Effector memory CD8-positive, alpha-beta T cell (primary cell): ENCODE data around the gene ARHGAP45.

Experiments used
- ATAC-seq: fragments of 150-1000 bp; cut with Tn5 transposase; replicated peaks from 2 replicates; pipeline ENCODE4 v1.10.0; 2021; ENCODE audit warnings: mild to moderate bottlenecking, moderate library complexity
- DNase-seq, 3 experiments: peaks; one replicate each; pipeline ENCODE4 v3.0.0; 2021
- H3K27ac Mint-ChIP-seq, 2 donors: one replicate each; pipeline ENCODE4 v1.8.0; 2022; ENCODE audit warnings: mild to moderate bottlenecking in 2 of 2, mixed read lengths in 2 of 2, moderate library complexity in 2 of 2
- H3K27me3 Mint-ChIP-seq, 2 donors: one replicate each; pipeline ENCODE4 v1.8.0; 2022; ENCODE audit warnings: mixed read lengths in 2 of 2
- H3K36me3 Mint-ChIP-seq: one replicate; pipeline ENCODE4 v1.8.0; 2022; ENCODE audit warnings: mild to moderate bottlenecking, moderate library complexity, mixed read lengths; ENCODE audit not compliant: insufficient read depth
- H3K4me1 Mint-ChIP-seq, 2 donors: one replicate each; pipeline ENCODE4 v1.8.0; 2022; ENCODE audit warnings: low read depth in 2 of 2, mixed read lengths in 2 of 2
- H3K4me3 Mint-ChIP-seq, 2 donors: one replicate each; pipeline ENCODE4 v1.8.0; 2022; ENCODE audit warnings: mild to moderate bottlenecking in 2 of 2, mixed read lengths in 2 of 2, moderate library complexity in 2 of 2
- H3K9me3 Mint-ChIP-seq, 2 donors: one replicate each; pipeline ENCODE4 v1.8.0; 2022; ENCODE audit warnings: mixed read lengths in 2 of 2

ARHGAP45 gene

GRCh38 chr19:1054102-1055027, 12.6 kb upstream of the ARHGAP45 start:
- H3K27me3 Mint-ChIP-seq = no peaks in the 10 kb centered on the region
- no peak overlapping the region for H3K4me3 Mint-ChIP-seq
- no peak for DNase-seq
- no peak overlapping the region for H3K27ac Mint-ChIP-seq
- ATAC-seq = no peak
- peaks cover 18 to 20% of the 10 kb centered on the region in 2 donors for H3K4me1 Mint-ChIP-seq
- no peaks in the 10 kb centered on the region for H3K9me3 Mint-ChIP-seq
- H3K36me3 Mint-ChIP-seq = peaks cover 15% of the 10 kb centered on the region

GRCh38 chr19:1055028-1055425, 11.9 kb upstream of the ARHGAP45 start:
- Mint-ChIP-seq H3K27ac (no peak overlapping the region), H3K4me3 (no peak overlapping the region), H3K4me1 (peaks cover 18 to 20% of the 10 kb centered on the region in 2 donors), H3K27me3 (no peaks in the 10 kb centered on the region), H3K9me3 (no peaks in the 10 kb centered on the region), H3K36me3 (peaks cover 19% of the 10 kb centered on the region)
- ATAC-seq = no peak
- no peak for DNase-seq

- Mint-ChIP-seq H3K27ac (no peak overlapping the region), H3K4me3 (no peak overlapping the region), H3K9me3 (no peaks in the 10 kb centered on the region), H3K4me1 (peaks cover 18 to 20% of the 10 kb centered on the region in 2 donors), H3K27me3 (no peaks in the 10 kb centered on the region), H3K36me3 (peaks cover 16% of the 10 kb centered on the region)
- DNase-seq = no peak
- ATAC-seq = no peak
Measured at GRCh38 chr19:1055886-1056620, 10.9 kb upstream of the ARHGAP45 start.

DNA sequence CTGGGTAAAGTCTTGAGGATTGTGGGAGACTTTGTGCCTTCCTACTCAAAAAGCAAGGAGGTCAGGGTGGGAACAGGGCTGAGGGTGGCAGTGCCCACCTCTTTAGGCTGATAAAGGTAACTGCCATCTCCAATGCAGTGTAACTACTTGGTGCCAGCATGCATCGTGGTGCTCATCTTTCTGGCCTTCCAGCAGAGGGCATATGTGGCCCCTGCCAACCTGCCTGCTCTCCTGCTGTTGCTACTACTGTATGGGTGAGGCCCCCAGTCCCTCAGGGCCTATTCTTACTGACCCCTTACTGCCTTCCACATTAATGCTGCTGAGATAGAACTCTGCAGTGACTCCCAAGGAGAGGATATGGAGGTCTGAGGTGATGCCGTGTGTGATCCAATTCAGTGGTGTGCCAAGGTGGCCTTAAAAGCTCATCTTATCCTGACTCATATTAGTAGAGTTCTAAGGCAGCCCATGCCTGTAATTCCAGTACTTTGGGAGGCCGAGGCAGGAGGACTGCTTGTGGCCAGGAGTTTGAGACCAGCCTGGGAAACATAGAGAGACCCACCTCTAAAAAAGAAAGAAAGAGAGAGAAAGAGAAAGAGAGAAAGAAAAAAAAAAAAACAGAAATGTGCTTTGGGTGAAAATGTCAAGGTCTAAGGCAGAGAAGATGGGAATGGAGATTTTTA, 9.7 kb upstream of the ARHGAP45 start:
- Mint-ChIP-seq H3K36me3 (peaks cover 17% of the 10 kb centered on the region), H3K9me3 (no peaks in the 10 kb centered on the region)

GRCh38 chr19:1058112-1058511, 8.9 kb upstream of the ARHGAP45 start:
- peaks cover 17 to 18% of the 10 kb centered on the region in 2 donors for H3K4me1 Mint-ChIP-seq
- H3K4me3 Mint-ChIP-seq = peak overlapping the region; percentile 42 to 53
- H3K36me3 Mint-ChIP-seq = peaks cover 17% of the 10 kb centered on the region
- H3K27ac Mint-ChIP-seq = peak overlapping the region; percentile 33 to 60
- H3K27me3 Mint-ChIP-seq = no peaks in the 10 kb centered on the region
- ATAC-seq (peak; percentile 45), DNase-seq (no peak)
- H3K9me3 Mint-ChIP-seq = no peaks in the 10 kb centered on the region

More for the DNA sequence above, 9.7 kb upstream of the ARHGAP45 start:
- H3K27me3 Mint-ChIP-seq = no peaks in the 10 kb centered on the region
- DNase-seq = no peak
- H3K4me1 Mint-ChIP-seq = peaks cover 17 to 18% of the 10 kb centered on the region in 2 donors
- peak; percentile 86 for ATAC-seq
- peak overlapping the region; percentile 30 for H3K4me3 Mint-ChIP-seq
- H3K27ac Mint-ChIP-seq = peak overlapping the region; percentile 33 to 60

GRCh38 chr19:1060689-1061088, 6.3 kb upstream of the ARHGAP45 start:
- Mint-ChIP-seq H3K27me3 (no peaks in the 10 kb centered on the region), H3K4me3 (no peak overlapping the region), H3K36me3 (peaks cover 17% of the 10 kb centered on the region), H3K4me1 (peaks cover 30 to 35% of the 10 kb centered on the region in 2 donors), H3K27ac (no peak overlapping the region), H3K9me3 (no peaks in the 10 kb centered on the region)
- DNase-seq (no peak), ATAC-seq (no peak)

DNA sequence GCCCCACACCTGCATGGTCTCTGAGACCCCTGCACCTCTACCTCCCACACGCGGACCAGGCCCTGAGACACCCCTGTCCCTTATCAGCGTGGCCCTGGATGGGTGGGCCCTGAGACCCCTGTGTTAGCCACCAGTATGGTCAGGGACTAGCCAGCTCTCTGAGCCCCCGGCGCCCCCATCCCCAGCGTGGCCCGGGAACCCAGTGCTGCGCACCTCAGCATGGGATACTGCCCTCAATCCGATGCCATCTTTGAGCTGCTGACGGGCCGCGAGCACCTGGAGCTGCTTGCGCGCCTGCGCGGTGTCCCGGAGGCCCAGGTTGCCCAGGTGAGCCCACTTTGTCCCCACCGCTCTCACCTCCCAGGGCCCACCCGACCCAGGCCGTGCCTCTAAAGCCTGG, 5.0 kb upstream of the ARHGAP45 start:
- ATAC-seq (no peak), DNase-seq (no peak)
- H3K27me3 Mint-ChIP-seq = no peaks in the 10 kb centered on the region
- H3K9me3 Mint-ChIP-seq = no peaks in the 10 kb centered on the region
- peaks cover 33 to 38% of the 10 kb centered on the region in 2 donors for H3K4me1 Mint-ChIP-seq
- peaks cover 24% of the 10 kb centered on the region for H3K36me3 Mint-ChIP-seq
- H3K4me3 Mint-ChIP-seq = no peak overlapping the region
- H3K27ac Mint-ChIP-seq = peak overlapping the region in 1 of 2 donors; percentile 83

- peaks cover 26% of the 10 kb centered on the region for H3K36me3 Mint-ChIP-seq
- DNase-seq (no peak), ATAC-seq (no peak)
- no peak overlapping the region for H3K27ac Mint-ChIP-seq
- H3K4me1 Mint-ChIP-seq = peaks cover 28 to 33% of the 10 kb centered on the region in 2 donors
- no peaks in the 10 kb centered on the region for H3K27me3 Mint-ChIP-seq
- no peak overlapping the region for H3K4me3 Mint-ChIP-seq
- no peaks in the 10 kb centered on the region for H3K9me3 Mint-ChIP-seq
Measured at GRCh38 chr19:1062387-1063029, 4.5 kb upstream of the ARHGAP45 start.

GRCh38 chr19:1063030-1063908, 3.7 kb upstream of the ARHGAP45 start:
- H3K4me1 Mint-ChIP-seq = peaks cover 22 to 25% of the 10 kb centered on the region in 2 donors
- H3K4me3 Mint-ChIP-seq = no peak overlapping the region
- H3K9me3 Mint-ChIP-seq = no peaks in the 10 kb centered on the region
- peak overlapping the region in 1 of 2 donors; percentile 46 for H3K27ac Mint-ChIP-seq
- ATAC-seq (no peak), DNase-seq (peak; percentile 58 to 67 (median 64))
- H3K36me3 Mint-ChIP-seq = peaks cover 34% of the 10 kb centered on the region
- no peaks in the 10 kb centered on the region for H3K27me3 Mint-ChIP-seq

DNA sequence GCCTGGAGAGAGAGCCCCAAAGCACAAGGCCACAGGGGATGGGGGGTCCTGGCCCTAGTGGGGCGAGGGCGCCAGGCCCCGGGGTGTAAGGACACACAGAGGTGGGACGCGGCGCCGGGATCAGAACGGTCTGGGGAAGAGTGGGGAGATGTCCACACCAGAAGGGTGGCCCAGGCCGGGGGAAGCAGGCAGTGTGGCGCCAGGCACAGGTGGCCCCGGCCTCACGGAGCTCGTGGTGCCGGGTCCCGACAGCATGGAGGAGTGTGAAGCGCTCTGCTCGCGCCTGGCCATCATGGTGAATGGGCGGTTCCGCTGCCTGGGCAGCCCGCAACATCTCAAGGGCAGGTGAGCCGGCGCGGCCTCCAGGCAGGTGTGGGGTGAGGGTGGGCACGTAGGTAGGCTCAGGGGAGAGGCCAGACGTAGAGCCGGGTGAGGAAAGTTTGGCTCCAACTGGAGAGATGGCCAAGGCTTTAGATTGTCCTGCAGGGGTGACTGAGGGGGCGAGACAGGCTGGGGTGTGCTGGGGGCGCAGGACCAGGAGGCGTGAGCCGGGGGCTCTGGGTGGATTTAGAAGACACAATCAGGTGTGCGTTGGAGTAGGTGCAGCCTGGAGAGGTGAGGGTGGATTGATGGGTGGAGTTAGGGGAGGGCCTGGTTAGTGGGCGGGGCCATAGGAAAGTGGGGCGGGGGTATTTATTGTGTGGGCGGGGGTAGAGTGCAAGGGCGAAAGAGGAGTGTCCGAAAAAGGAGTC, 2.9 kb upstream of the ARHGAP45 start:
- Mint-ChIP-seq H3K4me3 (peak overlapping the region; percentile 93 to 96), H3K36me3 (peaks cover 42% of the 10 kb centered on the region), H3K9me3 (no peaks in the 10 kb centered on the region), H3K27ac (peak overlapping the region in 1 of 2 donors; percentile 96), H3K27me3 (no peaks in the 10 kb centered on the region), H3K4me1 (peaks cover 26 to 29% of the 10 kb centered on the region in 2 donors)
- DNase-seq (no peak), ATAC-seq (no peak)

- H3K4me3 Mint-ChIP-seq = peak overlapping the region; percentile 93 to 96
- peaks cover 43% of the 10 kb centered on the region for H3K36me3 Mint-ChIP-seq
- peak overlapping the region in 1 of 2 donors; percentile 96 for H3K27ac Mint-ChIP-seq
- ATAC-seq (peak; percentile 14), DNase-seq (peak; percentile 58 to 67 (median 65))
- no peaks in the 10 kb centered on the region for H3K27me3 Mint-ChIP-seq
- H3K4me1 Mint-ChIP-seq = peaks cover 30 to 36% of the 10 kb centered on the region in 2 donors
- H3K9me3 Mint-ChIP-seq = no peaks in the 10 kb centered on the region
Measured at GRCh38 chr19:1064661-1065605, 2.0 kb upstream of the ARHGAP45 start.
